Esophagus muscularis mucosa (tissue), 4 donors: Measurements from ENCODE around the gene LRTM2. TPM values are rescaled to one million over a fixed set of nuclear protein-coding genes. Genes with fewer than 3 reads are reported as not detected.

Source experiments
- DNase-seq: peaks from one replicate; pipeline ENCODE4 v3.0.0-alpha.2; 2017; ENCODE audit errors: extremely low spot score
- H3K27ac ChIP-seq, 4 donors: fragments of 200-600 bp; sonication (generic); replicated peaks in 1 of 4; 1 replicate in 3 of 4; 2 replicates in 1 of 4; pipeline ENCODE4 v1.5.1; 2016 to 2019; ENCODE audit warnings: mild to moderate bottlenecking in 1 of 4
- H3K27me3 ChIP-seq, 4 donors: fragments of 200-600 bp; sonication (generic); one replicate each; pipeline versions ENCODE4 v1.5.1 to v1.6.0; 2016 to 2019
- H3K36me3 ChIP-seq, 4 donors: fragments of 200-600 bp; sonication (generic); one replicate each; pipeline ENCODE4 v1.5.1; 2016 to 2019
- H3K4me1 ChIP-seq, 4 donors: fragments of 200-600 bp; sonication (generic); one replicate each; pipeline ENCODE4 v1.5.1; 2016 to 2019
- H3K4me3 ChIP-seq, 4 donors: fragments of 200-600 bp; sonication (generic); 1 replicate in 2 of 4; 2 replicates in 2 of 4; pipeline ENCODE4 v1.5.1; 2016 to 2019; ENCODE audit warnings: mild to moderate bottlenecking in 4 of 4, moderate library complexity in 1 of 4
- H3K9me3 ChIP-seq, 4 donors: fragments of 200-600 bp; sonication (generic); 1 replicate in 3 of 4; 2 replicates in 1 of 4; pipeline ENCODE4 v1.5.1; 2016 to 2019
- EP300 ChIP-seq: sonication (generic); formaldehyde crosslinking; IDR thresholded peaks from one replicate; pipeline ENCODE4 v1.6.1; 2017; ENCODE audit warnings: antibody characterized with exemption
- POLR2A ChIP-seq: fragments of 450-650 bp; IDR thresholded peaks from one replicate; pipeline ENCODE4 v1.6.1; 2017; ENCODE audit warnings: antibody characterized with exemption, moderate library complexity, mild to moderate bottlenecking, low read depth
- POLR2AphosphoS5 ChIP-seq, 2 donors: sonication (generic); formaldehyde crosslinking; IDR thresholded peaks; one replicate each; pipeline ENCODE4 v1.6.1; 2017; ENCODE audit warnings: antibody characterized with exemption in 2 of 2
- WGBS: methylation state at CpG from one replicate; pipeline ENCODE4 v1.1.5; 2018; 5-methylcytosine and 5-hydroxymethylcytosine counted together
- intact Hi-C: fragments of 100-400 bp; cut with DNase I; formaldehyde crosslinking; loops from one replicate; pipeline ENCODE4 v1.15.1; 2023
- total RNA-seq, 4 donors: library from RNA; depleted of rRNA; stranded (reverse); fragments of >200 nt; gene quantifications; one replicate each; pipeline versions ENCODE4 v1.1.0 to v1.2.1, GENCODE V29; 2016
- TF ChIP-seq, protein P1 (sequence below), 3 experiments: fragments of 200-600 bp in 2 of 3; fragments of 450-650 bp in 1 of 3; sonication (generic) in 2 of 3; IDR thresholded peaks; one replicate each; pipeline ENCODE4 v1.5.1; 2017 to 2019; ENCODE audit warnings: antibody characterized with exemption in 3 of 3, mild to moderate bottlenecking in 2 of 3, moderate library complexity in 1 of 3

The LRTM2 gene
- total RNA-seq, 4 donors from 2014 or later, result 0.17 TPM; not detected in 3

DNA sequence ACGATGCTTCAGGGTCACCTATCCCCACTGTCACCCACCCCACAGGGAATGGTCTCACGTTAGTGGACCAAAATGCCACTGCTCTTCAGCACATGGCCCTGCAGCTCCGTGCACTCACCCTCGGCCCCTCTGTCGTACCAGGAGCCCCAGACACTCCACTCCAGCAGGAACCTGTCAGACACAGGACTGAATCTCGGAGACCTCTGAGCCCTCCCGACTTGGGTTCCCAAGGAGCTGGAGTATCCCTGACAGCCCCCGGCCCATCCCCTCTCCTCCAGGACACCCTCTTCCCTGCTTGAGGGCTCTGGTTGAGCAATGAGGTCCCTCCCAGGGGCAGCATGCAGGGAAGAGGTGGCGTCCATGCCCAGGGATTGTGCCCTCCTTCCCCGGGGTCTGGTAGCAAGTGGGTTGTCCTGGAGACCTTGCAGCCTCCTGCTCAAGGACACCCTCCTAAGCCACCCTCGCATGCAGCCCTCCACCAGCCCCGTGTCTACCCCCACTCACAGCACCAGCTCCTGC lies 20.4 kb upstream of the LRTM2 start:
- intact Hi-C loops, result loop anchor here (5.0 kb wide), 1 partner anchor 782 kb away; no protein-coding TSS in a partner anchor

DNA sequence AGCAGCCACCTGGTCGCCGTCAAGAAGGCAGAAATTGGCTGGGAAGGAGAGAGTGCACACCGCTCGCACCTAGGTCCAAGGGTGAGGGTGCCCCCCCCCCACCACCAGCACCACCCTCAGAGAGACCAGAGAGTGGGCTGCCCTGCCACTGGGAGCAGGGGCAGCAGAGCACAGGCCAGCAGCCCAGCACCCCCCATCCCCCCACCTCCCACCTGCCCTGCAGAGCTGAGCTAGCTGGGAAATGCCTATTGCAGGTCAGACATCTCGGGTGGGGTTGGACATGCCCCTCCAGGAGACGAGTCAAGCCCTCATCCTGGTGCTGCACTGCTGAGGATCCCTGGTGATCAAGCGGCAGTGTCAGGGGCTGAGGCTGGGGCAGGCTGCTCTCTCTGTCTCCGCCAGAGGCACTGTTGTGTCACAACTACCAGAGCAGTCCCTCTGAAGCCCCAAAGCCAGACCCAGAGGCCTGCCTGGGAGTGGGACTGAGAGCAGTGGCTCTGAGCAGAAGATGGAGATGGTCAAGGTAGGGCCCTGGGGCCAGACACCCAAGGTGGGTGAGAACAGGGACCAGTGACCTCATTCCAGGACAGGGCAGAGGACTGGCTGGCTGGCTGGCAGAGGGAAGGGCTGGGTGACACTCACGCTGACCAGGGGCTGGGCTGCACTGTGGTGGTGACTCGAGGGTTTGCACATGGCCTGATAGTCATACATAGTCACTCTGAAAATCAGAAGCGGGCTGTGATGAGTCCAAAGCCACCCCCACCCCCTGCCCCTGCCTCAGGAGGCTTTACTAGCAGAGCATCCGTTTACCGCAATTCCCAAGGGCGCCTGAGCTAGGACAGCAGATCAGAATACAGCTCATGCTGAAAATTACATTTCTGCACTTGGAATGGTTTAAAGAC lies 19.7 kb upstream of the LRTM2 start:
- Histone ChIP-seq H3K9me3 (no peaks in the 10 kb centered on the region), H3K4me3 (no peak overlapping the region), H3K36me3 (no peaks in the 10 kb centered on the region), H3K27ac (no peak overlapping the region), H3K4me1 (peaks cover 23 to 38% (median 28%) of the 10 kb centered on the region in 4 donors), H3K27me3 (no peaks in the 10 kb centered on the region)
- TF ChIP-seq POLR2AphosphoS5 (IDR thresholded peaks at IDR 0.05), result no peak
- no peak for TF ChIP-seq EP300
- TF ChIP-seq, protein P1, sequence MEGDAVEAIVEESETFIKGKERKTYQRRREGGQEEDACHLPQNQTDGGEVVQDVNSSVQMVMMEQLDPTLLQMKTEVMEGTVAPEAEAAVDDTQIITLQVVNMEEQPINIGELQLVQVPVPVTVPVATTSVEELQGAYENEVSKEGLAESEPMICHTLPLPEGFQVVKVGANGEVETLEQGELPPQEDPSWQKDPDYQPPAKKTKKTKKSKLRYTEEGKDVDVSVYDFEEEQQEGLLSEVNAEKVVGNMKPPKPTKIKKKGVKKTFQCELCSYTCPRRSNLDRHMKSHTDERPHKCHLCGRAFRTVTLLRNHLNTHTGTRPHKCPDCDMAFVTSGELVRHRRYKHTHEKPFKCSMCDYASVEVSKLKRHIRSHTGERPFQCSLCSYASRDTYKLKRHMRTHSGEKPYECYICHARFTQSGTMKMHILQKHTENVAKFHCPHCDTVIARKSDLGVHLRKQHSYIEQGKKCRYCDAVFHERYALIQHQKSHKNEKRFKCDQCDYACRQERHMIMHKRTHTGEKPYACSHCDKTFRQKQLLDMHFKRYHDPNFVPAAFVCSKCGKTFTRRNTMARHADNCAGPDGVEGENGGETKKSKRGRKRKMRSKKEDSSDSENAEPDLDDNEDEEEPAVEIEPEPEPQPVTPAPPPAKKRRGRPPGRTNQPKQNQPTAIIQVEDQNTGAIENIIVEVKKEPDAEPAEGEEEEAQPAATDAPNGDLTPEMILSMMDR (IDR thresholded peaks at IDR 0.05), result peak in 1 of 3 experiments; percentile 74
- no peak for TF ChIP-seq POLR2A
- 86% methylated on average over 14 of the region's 14 CpGs for WGBS
- DNase-seq, result no peak
- intact Hi-C loops, result no loop called here

More for the DNA sequence above, 20.4 kb upstream of the LRTM2 start:
- Histone ChIP-seq H3K9me3 (no peaks in the 10 kb centered on the region), H3K4me3 (no peak overlapping the region), H3K27me3 (no peaks in the 10 kb centered on the region), H3K27ac (no peak overlapping the region), H3K36me3 (no peaks in the 10 kb centered on the region), H3K4me1 (peaks cover 26 to 44% (median 33%) of the 10 kb centered on the region in 4 donors)
- TF ChIP-seq POLR2A, result no peak
- TF ChIP-seq POLR2AphosphoS5 (IDR thresholded peaks at IDR 0.05), result no peak
- TF ChIP-seq, protein P1 (IDR thresholded peaks at IDR 0.05), result no peak
- no peak for TF ChIP-seq EP300
- no peak for DNase-seq
- 92% methylated on average over 7 of the region's 12 CpGs for WGBS

DNA sequence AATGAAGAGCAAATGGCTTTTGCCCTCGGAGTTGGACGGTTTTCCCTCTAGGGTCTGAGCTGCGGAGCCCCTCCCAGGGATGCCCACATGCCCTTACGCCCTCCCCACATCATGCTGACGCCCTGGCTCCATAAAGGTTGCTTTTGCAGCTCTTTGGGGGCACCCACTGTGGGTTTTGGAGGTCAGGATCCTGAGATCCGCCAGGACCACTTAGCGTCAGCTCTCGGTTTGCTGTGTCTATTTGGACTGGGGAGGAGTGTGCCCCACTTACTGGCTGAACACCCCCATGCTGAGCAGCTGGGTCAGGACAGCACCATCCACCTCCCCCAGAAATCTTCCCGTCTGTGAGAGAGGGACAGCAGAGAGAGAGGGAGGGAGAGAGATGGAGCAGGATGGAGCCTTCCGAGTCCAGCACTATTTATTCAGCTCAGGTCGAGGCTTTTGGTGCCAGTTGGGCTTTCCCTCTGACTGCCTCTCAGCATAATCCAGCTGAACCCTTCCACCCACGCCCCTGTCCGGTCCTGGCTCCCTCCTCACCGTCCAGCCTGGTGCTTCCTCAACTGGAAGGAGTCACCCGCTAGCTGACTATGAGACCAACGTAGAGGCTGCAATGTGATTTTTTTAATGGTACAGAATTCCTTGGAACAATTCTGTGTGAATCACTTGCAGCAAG lies 18.9 kb upstream of the LRTM2 start:
- Histone ChIP-seq H3K4me1 (peaks cover 15 to 32% (median 23%) of the 10 kb centered on the region in 4 donors), H3K27ac (no peak overlapping the region), H3K36me3 (no peaks in the 10 kb centered on the region), H3K9me3 (no peaks in the 10 kb centered on the region), H3K27me3 (no peaks in the 10 kb centered on the region), H3K4me3 (no peak overlapping the region)
- 66% methylated on average over 12 of the region's 16 CpGs for WGBS
- DNase-seq, result no peak
- intact Hi-C loops, result no loop called here
- TF ChIP-seq, protein P1 (IDR thresholded peaks at IDR 0.05), result no peak
- no peak for TF ChIP-seq EP300
- TF ChIP-seq POLR2AphosphoS5 (IDR thresholded peaks at IDR 0.05), result no peak
- TF ChIP-seq POLR2A, result no peak

- Histone ChIP-seq H3K4me3 (no peak overlapping the region), H3K36me3 (no peaks in the 10 kb centered on the region), H3K27ac (no peak overlapping the region), H3K4me1 (peaks cover 0 to 17% (median 10%) of the 10 kb centered on the region in 4 donors), H3K27me3 (no peaks in the 10 kb centered on the region), H3K9me3 (no peaks in the 10 kb centered on the region)
- intact Hi-C loops, result no loop called here
- 85% methylated on average over 7 of the region's 7 CpGs for WGBS
- TF ChIP-seq, protein P1 (IDR thresholded peaks at IDR 0.05), result no peak
- TF ChIP-seq EP300, result no peak
- no peak for TF ChIP-seq POLR2A
- TF ChIP-seq POLR2AphosphoS5 (IDR thresholded peaks at IDR 0.05), result no peak
- DNase-seq, result no peak
Measured at GRCh38 chr12:1803736-1804135, 16.6 kb upstream of the LRTM2 start.
